Measurements from ENCODE around the gene TSSK6.

The TSSK6 gene

GRCh38 chr19:19538785-19539166 is 23.4 kb upstream of the TSSK6 start:
- Histone ChIP-seq H3K4me3 (ENCODE audit: insufficient read depth, low read length, poor library complexity, severe bottlenecking) (no peak overlapping the region), H3K79me2 (ENCODE audit: insufficient read depth, low read length) (no peaks in the 10 kb centered on the region), H3F3A (ENCODE audit: insufficient read depth) (no peaks in the 10 kb centered on the region), H3K9me2 (replicated peaks; ENCODE audit: insufficient read depth, low read length) (no peaks in the 10 kb centered on the region), H3K9me3 (ENCODE audit: insufficient read depth, low read length) (no peaks in the 10 kb centered on the region), H3K36me3 (ENCODE audit: low read length) (no peaks in the 10 kb centered on the region), H3K27ac (ENCODE audit: low read depth, low read length) (no peak overlapping the region), H2AFZ (ENCODE audit: low read depth, low read length, severe bottlenecking) (no peak overlapping the region), H3K9ac (ENCODE audit: low read length) (no peak overlapping the region), H3K27me3 (ENCODE audit: low read length) (no peaks in the 10 kb centered on the region), H4K20me1 (ENCODE audit: low read depth, low read length) (no peaks in the 10 kb centered on the region), H3K4me2 (ENCODE audit: low read depth, low read length, poor library complexity, severe bottlenecking) (peak overlapping the region; percentile 37)
- TF ChIP-seq, protein P1, sequence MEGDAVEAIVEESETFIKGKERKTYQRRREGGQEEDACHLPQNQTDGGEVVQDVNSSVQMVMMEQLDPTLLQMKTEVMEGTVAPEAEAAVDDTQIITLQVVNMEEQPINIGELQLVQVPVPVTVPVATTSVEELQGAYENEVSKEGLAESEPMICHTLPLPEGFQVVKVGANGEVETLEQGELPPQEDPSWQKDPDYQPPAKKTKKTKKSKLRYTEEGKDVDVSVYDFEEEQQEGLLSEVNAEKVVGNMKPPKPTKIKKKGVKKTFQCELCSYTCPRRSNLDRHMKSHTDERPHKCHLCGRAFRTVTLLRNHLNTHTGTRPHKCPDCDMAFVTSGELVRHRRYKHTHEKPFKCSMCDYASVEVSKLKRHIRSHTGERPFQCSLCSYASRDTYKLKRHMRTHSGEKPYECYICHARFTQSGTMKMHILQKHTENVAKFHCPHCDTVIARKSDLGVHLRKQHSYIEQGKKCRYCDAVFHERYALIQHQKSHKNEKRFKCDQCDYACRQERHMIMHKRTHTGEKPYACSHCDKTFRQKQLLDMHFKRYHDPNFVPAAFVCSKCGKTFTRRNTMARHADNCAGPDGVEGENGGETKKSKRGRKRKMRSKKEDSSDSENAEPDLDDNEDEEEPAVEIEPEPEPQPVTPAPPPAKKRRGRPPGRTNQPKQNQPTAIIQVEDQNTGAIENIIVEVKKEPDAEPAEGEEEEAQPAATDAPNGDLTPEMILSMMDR (IDR thresholded peaks at IDR 0.05; ENCODE audit: insufficient read depth, low read length, poor library complexity, severe bottlenecking), result no peak
- TF ChIP-seq EZH2phosphoT487 (conservative IDR thresholded peaks at IDR 0.05; ENCODE audit: low read length), result no peak

DNA sequence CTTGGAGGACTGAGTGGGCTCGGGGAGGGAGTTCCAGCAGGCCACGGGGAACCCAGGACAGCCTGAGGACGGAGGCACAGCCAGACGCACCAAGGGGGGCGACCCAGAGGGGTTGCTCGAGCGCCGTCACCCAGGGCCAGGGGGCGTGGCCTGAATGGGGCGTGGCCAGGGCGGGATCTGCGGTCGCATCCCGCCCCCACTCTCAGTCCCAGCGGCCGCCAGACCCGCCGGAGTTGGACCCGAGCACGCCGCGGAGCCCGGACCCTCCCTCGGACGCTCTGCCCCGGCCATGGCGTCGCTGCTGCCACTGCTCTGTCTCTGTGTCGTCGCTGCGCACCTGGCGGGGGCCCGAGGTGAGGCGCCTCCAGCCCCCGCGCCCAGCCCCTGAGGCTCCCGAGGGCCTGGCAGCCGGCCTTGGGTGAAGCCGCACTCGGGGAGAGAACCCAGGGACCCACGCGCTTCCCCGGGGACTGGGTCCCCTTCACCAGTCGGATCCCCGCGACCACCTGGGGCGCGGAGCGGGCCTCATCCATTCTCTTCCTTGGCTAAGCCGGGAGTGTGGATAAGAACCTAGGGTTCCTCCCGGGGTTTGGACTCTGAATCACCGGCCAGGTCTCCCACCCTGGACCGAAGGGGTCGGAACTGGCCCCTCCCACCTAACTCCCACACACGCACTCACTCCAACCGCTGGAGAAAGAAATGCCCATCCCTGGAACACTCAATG is 22.9 kb upstream of the TSSK6 start, which contains the start of gene CILP2:
Gene CILP2 (plus strand): TSS at position 205 of the 724 bp plus-strand sequence. CDS start 85 bp downstream, at position 290.
- Histone ChIP-seq H3K9me2 (replicated peaks; ENCODE audit: insufficient read depth, low read length) (no peaks in the 10 kb centered on the region), H3K4me3 (ENCODE audit: insufficient read depth, low read length, poor library complexity, severe bottlenecking) (no peak within 1 kb of the TSS), H3K9me3 (ENCODE audit: insufficient read depth, low read length) (no peaks in the 10 kb centered on the region), H3F3A (ENCODE audit: insufficient read depth) (no peaks in the 10 kb centered on the region), H3K4me2 (ENCODE audit: low read depth, low read length, poor library complexity, severe bottlenecking) (peak within 1 kb of the TSS; percentile 37), H3K27me3 (ENCODE audit: low read length) (no peaks in the 10 kb centered on the region), H4K20me1 (ENCODE audit: low read depth, low read length) (no peaks in the 10 kb centered on the region), H3K9ac (ENCODE audit: low read length) (no peak within 1 kb of the TSS), H3K27ac (ENCODE audit: low read depth, low read length) (no peak within 1 kb of the TSS), H3K36me3 (ENCODE audit: low read length) (no peaks in the 10 kb centered on the region), H2AFZ (ENCODE audit: low read depth, low read length, severe bottlenecking) (no peak within 1 kb of the TSS), H3K79me2 (ENCODE audit: insufficient read depth, low read length) (no peaks in the 10 kb centered on the region)
- TF ChIP-seq, protein P1 (IDR thresholded peaks at IDR 0.05; ENCODE audit: insufficient read depth, low read length, poor library complexity, severe bottlenecking), result no peak
- TF ChIP-seq EZH2phosphoT487 (conservative IDR thresholded peaks at IDR 0.05; ENCODE audit: low read length), result no peak

- Histone ChIP-seq H3K9me2 (replicated peaks; ENCODE audit: insufficient read depth, low read length) (no peaks in the 10 kb centered on the region), H3K79me2 (ENCODE audit: insufficient read depth, low read length) (no peaks in the 10 kb centered on the region), H3K9ac (ENCODE audit: low read length) (no peak overlapping the region), H3K4me3 (ENCODE audit: insufficient read depth, low read length, poor library complexity, severe bottlenecking) (no peak overlapping the region), H2AFZ (ENCODE audit: low read depth, low read length, severe bottlenecking) (no peak overlapping the region), H3F3A (ENCODE audit: insufficient read depth) (no peaks in the 10 kb centered on the region), H4K20me1 (ENCODE audit: low read depth, low read length) (no peaks in the 10 kb centered on the region), H3K36me3 (ENCODE audit: low read length) (no peaks in the 10 kb centered on the region), H3K27ac (ENCODE audit: low read depth, low read length) (no peak overlapping the region), H3K27me3 (ENCODE audit: low read length) (no peaks in the 10 kb centered on the region), H3K9me3 (ENCODE audit: insufficient read depth, low read length) (no peaks in the 10 kb centered on the region), H3K4me2 (ENCODE audit: low read depth, low read length, poor library complexity, severe bottlenecking) (peak overlapping the region; percentile 37)
- TF ChIP-seq EZH2phosphoT487 (conservative IDR thresholded peaks at IDR 0.05; ENCODE audit: low read length), result no peak
- TF ChIP-seq, protein P1 (IDR thresholded peaks at IDR 0.05; ENCODE audit: insufficient read depth, low read length, poor library complexity, severe bottlenecking), result no peak
Observed at GRCh38 chr19:19537075-19538048, 22.0 kb upstream of the TSSK6 start.

All from SU-DHL-6 (cell line).